Liver (tissue), 9 donors: ENCODE results near the gene TBX1. TPM values are rescaled to one million over a fixed set of nuclear protein-coding genes. Genes with fewer than 3 reads are reported as not detected.

Experiments
- DNase-seq: peaks from one replicate; pipeline ENCODE4 v3.0.0-alpha.2; 2017; ENCODE audit warnings: low spot score
- H3K27ac ChIP-seq, 2 donors: one replicate each; pipeline ENCODE4 v1.7.0; 2013; ENCODE audit warnings: inconsistent platforms in 2 of 2, low read length in 2 of 2, control low read depth in 1 of 2, low read depth in 1 of 2, mild to moderate bottlenecking in 1 of 2
- H3K27me3 ChIP-seq, 4 donors: one replicate each; pipeline versions ENCODE4 v1.6.1 to v1.7.0; 2013; ENCODE audit warnings: low read length in 3 of 4, inconsistent platforms in 1 of 4, mild to moderate bottlenecking in 1 of 4, moderate library complexity in 1 of 4; ENCODE audit not compliant: control insufficient read depth in 4 of 4, insufficient read depth in 4 of 4
- H3K36me3 ChIP-seq, 4 donors: one replicate each; pipeline versions ENCODE4 v1.6.1 to v1.7.0; 2013; ENCODE audit warnings: low read length in 3 of 4, mild to moderate bottlenecking in 3 of 4, low read depth in 1 of 4, moderate library complexity in 1 of 4; ENCODE audit not compliant: control insufficient read depth in 4 of 4, insufficient read depth in 3 of 4
- H3K4me1 ChIP-seq, 4 donors: one replicate each; pipeline versions ENCODE4 v1.6.1 to v1.7.0; 2013; ENCODE audit warnings: low read length in 3 of 4, mild to moderate bottlenecking in 3 of 4, moderate library complexity in 1 of 4; ENCODE audit not compliant: control insufficient read depth in 4 of 4, insufficient read depth in 4 of 4
- H3K4me3 ChIP-seq, 3 donors: one replicate each; pipeline versions ENCODE4 v1.6.1 to v1.7.0; 2013; ENCODE audit warnings: low read length in 3 of 3, control low read depth in 1 of 3, low read depth in 1 of 3, mild to moderate bottlenecking in 1 of 3
- H3K9ac ChIP-seq, 2 donors: one replicate each; pipeline ENCODE4 v1.7.0; 2013; ENCODE audit warnings: low read length in 2 of 2, mild to moderate bottlenecking in 2 of 2, moderate library complexity in 2 of 2, control low read depth in 1 of 2, low read depth in 1 of 2
- H3K9me3 ChIP-seq, 4 donors: one replicate each; pipeline versions ENCODE4 v1.6.1 to v1.7.0; 2013; ENCODE audit warnings: low read length in 3 of 4; ENCODE audit not compliant: control insufficient read depth in 4 of 4
- EGR1 ChIP-seq, 2 donors: IDR thresholded peaks; 2 replicates each; pipeline ENCODE4 v1.6.1; 2016 to 2018; ENCODE audit warnings: antibody characterized with exemption in 2 of 2, low read depth in 2 of 2
- FOXA1 ChIP-seq: IDR thresholded peaks from 2 replicates; pipeline ENCODE4 v1.6.1; 2016; ENCODE audit warnings: antibody characterized with exemption
- FOXA2 ChIP-seq: IDR thresholded peaks from 2 replicates; pipeline ENCODE4 v1.6.1; 2016; ENCODE audit warnings: antibody characterized with exemption
- GABPA ChIP-seq, 2 donors: IDR thresholded peaks in 1 of 2; conservative IDR thresholded peaks in 1 of 2; 2 replicates each; pipeline ENCODE4 v1.6.1; 2016; ENCODE audit warnings: antibody characterized with exemption in 2 of 2, mild to moderate bottlenecking in 1 of 2, moderate library complexity in 1 of 2
- HNF4A ChIP-seq, 2 donors: conservative IDR thresholded peaks; 2 replicates each; pipeline ENCODE4 v1.6.1; 2016; ENCODE audit warnings: antibody characterized with exemption in 2 of 2, mild to moderate bottlenecking in 2 of 2
- HNF4G ChIP-seq: IDR thresholded peaks from 2 replicates; pipeline ENCODE4 v1.6.1; 2016; ENCODE audit warnings: antibody characterized with exemption
- JUND ChIP-seq, 2 donors: IDR thresholded peaks; 2 replicates each; pipeline ENCODE4 v1.6.1; 2016; ENCODE audit warnings: antibody characterized with exemption in 2 of 2
- NR2F2 ChIP-seq: IDR thresholded peaks from 2 replicates; pipeline ENCODE4 v1.6.1; 2016; ENCODE audit warnings: antibody characterized with exemption
- RAD21 ChIP-seq, 2 donors: IDR thresholded peaks; 2 replicates each; pipeline ENCODE4 v1.6.1; 2016; ENCODE audit warnings: antibody characterized with exemption in 2 of 2, mild to moderate bottlenecking in 2 of 2
- RXRA ChIP-seq, 2 donors: IDR thresholded peaks; 2 replicates each; pipeline ENCODE4 v1.6.1; 2017 to 2018; ENCODE audit warnings: antibody characterized with exemption in 2 of 2, mild to moderate bottlenecking in 1 of 2
- SP1 ChIP-seq: IDR thresholded peaks from 2 replicates; pipeline ENCODE4 v1.6.1; 2018; ENCODE audit warnings: antibody characterized with exemption, mild to moderate bottlenecking
- TAF1 ChIP-seq: conservative IDR thresholded peaks from 2 replicates; pipeline ENCODE4 v1.6.1; 2016; ENCODE audit warnings: antibody characterized with exemption, mild to moderate bottlenecking
- YY1 ChIP-seq: IDR thresholded peaks from 2 replicates; pipeline ENCODE4 v1.6.1; 2016; ENCODE audit warnings: antibody characterized with exemption, mild to moderate bottlenecking
- WGBS: extraction: QIAGEN DNeasy Blood & Tissue Kit; methylation state at CpG from one replicate; pipeline ENCODE4 v1.1.7; 2013; 5-methylcytosine and 5-hydroxymethylcytosine counted together
- polyA plus RNA-seq, 2 donors: library from polyadenylated mRNA; stranded (reverse) in 1 of 2; unstranded in 1 of 2; fragments of 200-250 nt in 1 of 2; fragments of >200 nt in 1 of 2; fragmentation: Nextera tagmentation in 1 of 2; extraction: Ambion mirVana in 1 of 2; gene quantifications; one replicate each; pipeline versions ENCODE4 v1.2.1 to v1.2.3, GENCODE V29; 2013 to 2015
- total RNA-seq, 2 donors: library from RNA; depleted of rRNA; stranded (reverse); fragments of >200 nt; gene quantifications; one replicate each; pipeline ENCODE4 v1.2.3, GENCODE V29; 2014
- TF ChIP-seq, protein P1 (sequence below): IDR thresholded peaks from 2 replicates; pipeline ENCODE4 v1.6.1; 2016; ENCODE audit warnings: antibody characterized with exemption, mild to moderate bottlenecking
- TF ChIP-seq, protein P2 (sequence below): IDR thresholded peaks from 2 replicates; pipeline ENCODE4 v1.6.1; 2016; ENCODE audit warnings: antibody characterized with exemption
- TF ChIP-seq, protein P3 (sequence below): fragments of 150-350 bp; IDR thresholded peaks from 2 replicates; pipeline ENCODE4 v1.5.1; 2017; ENCODE audit warnings: improper control_type of control experiment, low read depth, low read length; ENCODE audit not compliant: missing input control
- TF ChIP-seq, protein P4 (sequence below): IDR thresholded peaks from 2 replicates; pipeline ENCODE4 v1.6.1; 2016; ENCODE audit warnings: antibody characterized with exemption
- TF ChIP-seq, protein P5 (sequence below): IDR thresholded peaks from 2 replicates; pipeline ENCODE4 v1.6.1; 2016; ENCODE audit warnings: antibody characterized with exemption
- donor health status: healthy.
- donor health status: healthy.
- donor health status: healthy.
- donor health status: healthy.
- donor health status: healthy.

The TBX1 gene
- total and polyA plus RNA-seq, 4 donors, result 0.17 to 0.18 TPM; not detected in 2

DNA sequence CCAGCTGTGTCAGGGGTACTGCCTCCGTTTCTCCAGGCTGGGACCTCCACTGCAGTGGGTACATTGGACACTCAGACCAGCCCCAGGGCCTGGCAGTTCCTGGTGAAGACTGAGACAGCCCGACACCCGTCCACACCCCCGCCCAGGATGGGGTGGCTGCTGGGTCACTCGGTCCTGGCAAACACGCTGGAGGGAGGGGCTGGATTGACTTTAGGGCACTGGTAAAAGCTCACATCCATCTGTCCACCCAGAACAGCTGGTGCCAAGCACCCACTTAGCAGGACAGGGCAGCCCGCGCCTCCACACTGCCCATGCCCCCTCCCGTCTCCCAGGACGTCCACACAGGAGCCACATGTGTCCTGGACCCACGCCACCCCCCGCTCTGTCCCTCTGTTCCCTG, 10.7 kb upstream of the TBX1 start:
- no peaks in the 10 kb centered on the region for H3K9me3 ChIP-seq
- DNase-seq, result no peak
- WGBS, result 76% methylated on average over 12 of the region's 12 CpGs
- no peak overlapping the region for H3K4me3 ChIP-seq
- TF ChIP-seq YY1 (no peak), FOXA2 (no peak), NR2F2 (no peak), HNF4G (no peak), EGR1 (IDR thresholded peaks at IDR 0.05; ENCODE audit: low read depth in 2 of 2) (no peak), TAF1 (no peak), JUND (IDR thresholded peaks at IDR 0.05) (no peak), RAD21 (IDR thresholded peaks at IDR 0.05) (no peak), HNF4A (conservative IDR thresholded peaks at IDR 0.05) (no peak), RXRA (IDR thresholded peaks at IDR 0.05) (no peak), SP1 (no peak)
- TF ChIP-seq, protein P1, sequence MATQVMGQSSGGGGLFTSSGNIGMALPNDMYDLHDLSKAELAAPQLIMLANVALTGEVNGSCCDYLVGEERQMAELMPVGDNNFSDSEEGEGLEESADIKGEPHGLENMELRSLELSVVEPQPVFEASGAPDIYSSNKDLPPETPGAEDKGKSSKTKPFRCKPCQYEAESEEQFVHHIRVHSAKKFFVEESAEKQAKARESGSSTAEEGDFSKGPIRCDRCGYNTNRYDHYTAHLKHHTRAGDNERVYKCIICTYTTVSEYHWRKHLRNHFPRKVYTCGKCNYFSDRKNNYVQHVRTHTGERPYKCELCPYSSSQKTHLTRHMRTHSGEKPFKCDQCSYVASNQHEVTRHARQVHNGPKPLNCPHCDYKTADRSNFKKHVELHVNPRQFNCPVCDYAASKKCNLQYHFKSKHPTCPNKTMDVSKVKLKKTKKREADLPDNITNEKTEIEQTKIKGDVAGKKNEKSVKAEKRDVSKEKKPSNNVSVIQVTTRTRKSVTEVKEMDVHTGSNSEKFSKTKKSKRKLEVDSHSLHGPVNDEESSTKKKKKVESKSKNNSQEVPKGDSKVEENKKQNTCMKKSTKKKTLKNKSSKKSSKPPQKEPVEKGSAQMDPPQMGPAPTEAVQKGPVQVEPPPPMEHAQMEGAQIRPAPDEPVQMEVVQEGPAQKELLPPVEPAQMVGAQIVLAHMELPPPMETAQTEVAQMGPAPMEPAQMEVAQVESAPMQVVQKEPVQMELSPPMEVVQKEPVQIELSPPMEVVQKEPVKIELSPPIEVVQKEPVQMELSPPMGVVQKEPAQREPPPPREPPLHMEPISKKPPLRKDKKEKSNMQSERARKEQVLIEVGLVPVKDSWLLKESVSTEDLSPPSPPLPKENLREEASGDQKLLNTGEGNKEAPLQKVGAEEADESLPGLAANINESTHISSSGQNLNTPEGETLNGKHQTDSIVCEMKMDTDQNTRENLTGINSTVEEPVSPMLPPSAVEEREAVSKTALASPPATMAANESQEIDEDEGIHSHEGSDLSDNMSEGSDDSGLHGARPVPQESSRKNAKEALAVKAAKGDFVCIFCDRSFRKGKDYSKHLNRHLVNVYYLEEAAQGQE, result no peak
- TF ChIP-seq, protein P2, sequence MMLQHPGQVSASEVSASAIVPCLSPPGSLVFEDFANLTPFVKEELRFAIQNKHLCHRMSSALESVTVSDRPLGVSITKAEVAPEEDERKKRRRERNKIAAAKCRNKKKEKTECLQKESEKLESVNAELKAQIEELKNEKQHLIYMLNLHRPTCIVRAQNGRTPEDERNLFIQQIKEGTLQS, result no peak
- no peaks in the 10 kb centered on the region for H3K36me3 ChIP-seq
- no peak overlapping the region for H3K9ac ChIP-seq
- H3K27me3 ChIP-seq, result peaks cover 0 to 8% (median 4%) of the 10 kb centered on the region in 4 donors
- no peaks in the 10 kb centered on the region for H3K4me1 ChIP-seq
- H3K27ac ChIP-seq, result no peak overlapping the region

DNA sequence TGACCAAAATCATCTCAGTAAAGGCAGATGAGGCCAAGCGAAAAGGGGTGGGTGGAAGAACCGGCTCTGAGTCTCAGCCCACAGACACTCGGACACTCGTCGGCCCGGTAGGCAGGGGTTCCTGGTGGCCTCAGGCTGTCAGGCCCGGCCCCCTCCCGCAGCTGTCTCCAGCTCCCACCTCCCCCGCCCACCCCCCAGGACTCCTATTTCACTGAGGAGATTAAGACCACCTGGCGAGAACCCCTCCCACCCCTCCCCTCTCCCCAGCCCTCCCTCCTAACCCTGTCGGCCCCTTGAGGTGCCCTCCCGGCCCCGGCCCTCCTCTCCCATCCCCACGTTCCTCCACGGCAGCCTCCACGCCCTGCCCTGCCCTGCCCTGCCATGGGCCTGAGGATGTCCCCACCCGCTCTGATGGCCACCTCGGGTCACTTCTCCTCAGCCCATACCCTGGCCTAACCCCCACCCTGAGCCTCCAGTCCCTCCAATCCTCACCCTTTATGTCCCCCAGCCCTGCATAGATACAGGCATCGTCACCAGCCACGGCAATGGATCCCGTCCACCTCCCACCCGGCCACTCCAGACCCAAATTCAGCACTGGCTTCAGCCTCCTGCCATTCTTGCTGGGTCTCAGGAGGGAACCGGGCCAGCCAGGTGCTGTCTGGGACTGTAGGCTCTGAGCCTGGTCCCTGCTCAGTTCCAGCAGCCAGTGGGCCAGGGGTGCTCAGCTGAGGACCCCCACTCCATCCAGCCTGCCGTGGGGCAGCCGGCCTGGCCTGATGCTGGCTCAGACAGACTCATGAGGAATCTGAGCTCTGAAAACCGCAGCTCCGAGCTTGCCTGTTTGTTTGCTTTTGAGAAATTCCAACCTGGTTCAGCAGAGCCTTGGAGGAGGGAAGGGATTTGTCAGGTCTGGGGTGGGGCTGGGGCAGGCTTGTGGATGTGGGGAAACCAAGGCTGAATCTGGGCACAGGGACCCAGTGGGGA, 9.8 kb upstream of the TBX1 start:
- Histone ChIP-seq H3K4me1 (peaks cover 0 to 4% (median under 1%) of the 10 kb centered on the region in 4 donors), H3K4me3 (no peak overlapping the region), H3K27me3 (peaks cover 0 to 11% (median 4%) of the 10 kb centered on the region in 4 donors), H3K36me3 (no peaks in the 10 kb centered on the region), H3K9ac (no peak overlapping the region), H3K27ac (no peak overlapping the region), H3K9me3 (no peaks in the 10 kb centered on the region)
- whole genome bisulfite sequencing, result 57% methylated on average over 27 of the region's 27 CpGs
- no peak for DNase-seq
- TF ChIP-seq YY1 (no peak), SP1 (no peak), GABPA (IDR thresholded peaks at IDR 0.05 in 1 of 2, conservative IDR thresholded peaks at IDR 0.05 in 1 of 2) (no peak), FOXA2 (no peak), EGR1 (IDR thresholded peaks at IDR 0.05; ENCODE audit: low read depth in 2 of 2) (no peak), RAD21 (IDR thresholded peaks at IDR 0.05) (no peak), NR2F2 (no peak), TAF1 (no peak), HNF4G (no peak), FOXA1 (no peak), JUND (IDR thresholded peaks at IDR 0.05) (no peak), HNF4A (conservative IDR thresholded peaks at IDR 0.05) (no peak)
- TF ChIP-seq, protein P3, sequence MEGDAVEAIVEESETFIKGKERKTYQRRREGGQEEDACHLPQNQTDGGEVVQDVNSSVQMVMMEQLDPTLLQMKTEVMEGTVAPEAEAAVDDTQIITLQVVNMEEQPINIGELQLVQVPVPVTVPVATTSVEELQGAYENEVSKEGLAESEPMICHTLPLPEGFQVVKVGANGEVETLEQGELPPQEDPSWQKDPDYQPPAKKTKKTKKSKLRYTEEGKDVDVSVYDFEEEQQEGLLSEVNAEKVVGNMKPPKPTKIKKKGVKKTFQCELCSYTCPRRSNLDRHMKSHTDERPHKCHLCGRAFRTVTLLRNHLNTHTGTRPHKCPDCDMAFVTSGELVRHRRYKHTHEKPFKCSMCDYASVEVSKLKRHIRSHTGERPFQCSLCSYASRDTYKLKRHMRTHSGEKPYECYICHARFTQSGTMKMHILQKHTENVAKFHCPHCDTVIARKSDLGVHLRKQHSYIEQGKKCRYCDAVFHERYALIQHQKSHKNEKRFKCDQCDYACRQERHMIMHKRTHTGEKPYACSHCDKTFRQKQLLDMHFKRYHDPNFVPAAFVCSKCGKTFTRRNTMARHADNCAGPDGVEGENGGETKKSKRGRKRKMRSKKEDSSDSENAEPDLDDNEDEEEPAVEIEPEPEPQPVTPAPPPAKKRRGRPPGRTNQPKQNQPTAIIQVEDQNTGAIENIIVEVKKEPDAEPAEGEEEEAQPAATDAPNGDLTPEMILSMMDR, result no peak
- TF ChIP-seq, protein P4, sequence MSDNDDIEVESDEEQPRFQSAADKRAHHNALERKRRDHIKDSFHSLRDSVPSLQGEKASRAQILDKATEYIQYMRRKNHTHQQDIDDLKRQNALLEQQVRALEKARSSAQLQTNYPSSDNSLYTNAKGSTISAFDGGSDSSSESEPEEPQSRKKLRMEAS, result no peak
- TF ChIP-seq, protein P5, sequence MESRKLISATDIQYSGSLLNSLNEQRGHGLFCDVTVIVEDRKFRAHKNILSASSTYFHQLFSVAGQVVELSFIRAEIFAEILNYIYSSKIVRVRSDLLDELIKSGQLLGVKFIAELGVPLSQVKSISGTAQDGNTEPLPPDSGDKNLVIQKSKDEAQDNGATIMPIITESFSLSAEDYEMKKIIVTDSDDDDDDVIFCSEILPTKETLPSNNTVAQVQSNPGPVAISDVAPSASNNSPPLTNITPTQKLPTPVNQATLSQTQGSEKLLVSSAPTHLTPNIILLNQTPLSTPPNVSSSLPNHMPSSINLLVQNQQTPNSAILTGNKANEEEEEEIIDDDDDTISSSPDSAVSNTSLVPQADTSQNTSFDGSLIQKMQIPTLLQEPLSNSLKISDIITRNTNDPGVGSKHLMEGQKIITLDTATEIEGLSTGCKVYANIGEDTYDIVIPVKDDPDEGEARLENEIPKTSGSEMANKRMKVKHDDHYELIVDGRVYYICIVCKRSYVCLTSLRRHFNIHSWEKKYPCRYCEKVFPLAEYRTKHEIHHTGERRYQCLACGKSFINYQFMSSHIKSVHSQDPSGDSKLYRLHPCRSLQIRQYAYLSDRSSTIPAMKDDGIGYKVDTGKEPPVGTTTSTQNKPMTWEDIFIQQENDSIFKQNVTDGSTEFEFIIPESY, result no peak
